Measurements from ENCODE around the gene PCSK6.

Gene PCSK6

GRCh38 chr15:101349047-101349951, 140.2 kb downstream of the PCSK6 start:
- H3K4me3 ChIP-seq (ENCODE audit: low read depth, low read length), result no peak overlapping the region
- TF ChIP-seq CTCF (IDR thresholded peaks at IDR 0.05; ENCODE audit: low read depth, low read length), result no peak

GRCh38 chr15:101348643-101349042, 140.9 kb downstream of the PCSK6 start:
- no peak overlapping the region for H3K4me3 ChIP-seq (ENCODE audit: low read depth, low read length)
- TF ChIP-seq CTCF (IDR thresholded peaks at IDR 0.05; ENCODE audit: low read depth, low read length), result no peak

- no peak for TF ChIP-seq CTCF (IDR thresholded peaks at IDR 0.05; ENCODE audit: low read depth, low read length)
- no peak overlapping the region for H3K4me3 ChIP-seq (ENCODE audit: low read depth, low read length)
These were observed 141.5 kb downstream of the PCSK6 start for GRCh38 chr15:101348015-101348414.

GRCh38 chr15:101347454-101347853, 142.1 kb downstream of the PCSK6 start:
- H3K4me3 ChIP-seq (ENCODE audit: low read depth, low read length), result no peak overlapping the region
- no peak for TF ChIP-seq CTCF (IDR thresholded peaks at IDR 0.05; ENCODE audit: low read depth, low read length)

- no peak overlapping the region for H3K4me3 ChIP-seq (ENCODE audit: low read depth, low read length)
- TF ChIP-seq CTCF (IDR thresholded peaks at IDR 0.05; ENCODE audit: low read depth, low read length), result no peak
These were observed 142.6 kb downstream of the PCSK6 start for GRCh38 chr15:101346928-101347327.

- no peak for TF ChIP-seq CTCF (IDR thresholded peaks at IDR 0.05; ENCODE audit: low read depth, low read length)
- no peak overlapping the region for H3K4me3 ChIP-seq (ENCODE audit: low read depth, low read length)
These were observed 147.5 kb downstream of the PCSK6 start for GRCh38 chr15:101342056-101342455.

GRCh38 chr15:101338502-101339057, 150.9 kb downstream of the PCSK6 start:
- no peak for TF ChIP-seq CTCF (IDR thresholded peaks at IDR 0.05; ENCODE audit: low read depth, low read length)
- H3K4me3 ChIP-seq (ENCODE audit: low read depth, low read length), result no peak overlapping the region

All from WI38 (cell line).